HepG2 (cell line): Measurements from ENCODE around the gene FRAS1. TPM values are rescaled to one million over a fixed set of nuclear protein-coding genes. Genes with fewer than 3 reads are reported as not detected.

Experiments used
- ATAC-seq: fragments of 200-7000 bp; cut with Tn5 transposase; 3 replicates; pipeline ENCODE4 v1.9.1; 2020; ENCODE audit warnings: mild to moderate bottlenecking, moderate library complexity
- BruUV-seq: library from RNA; stranded (reverse); fragments of 400-500 nt; replicated peaks from 2 replicates; lab custom pipeline; 2021; lab: Mats Ljungman, UMichigan
- CTCF ChIA-PET: fragments of 300-600 bp; formaldehyde crosslinking; extraction: SDS; loops from one replicate; lab custom pipeline; 2021; ENCODE audit warnings: low total read pairs, inconsistent platforms, low intra/inter-chr PET ratio; lab: Yijun Ruan, JAX
- POLR2A ChIA-PET: fragments of 350-600 bp; sonication (Branson Sonifier 250); formaldehyde crosslinking; loops from one replicate; lab custom pipeline; 2020; ENCODE audit warnings: antibody characterized with exemption, inconsistent platforms; lab: Yijun Ruan, JAX
- DNase-seq: peaks from one replicate; pipeline ENCODE4 v3.0.0-alpha.2; 2015; ENCODE audit warnings: low spot score
- FAIRE-seq: peaks from 3 replicates; lab custom pipeline; 2011; peaks lifted over from hg19 to GRCh38; lab: Jason Lieb, UNC
- H2AFZ ChIP-seq: one replicate; pipeline ENCODE4 v1.6.1; 2011; ENCODE audit warnings: low read length, inconsistent platforms
- H3K27ac ChIP-seq: fragments of 300-600 bp; 3 replicates; pipeline ENCODE4 v1.8.0; 2011; ENCODE audit warnings: mixed run types, mild to moderate bottlenecking, mixed read lengths, low read length, inconsistent platforms; ENCODE audit not compliant: insufficient read depth; ENCODE audit errors: extremely low read length
- H3K27me3 ChIP-seq, 2 experiments: fragments of 200-600 bp in 1 of 2; 2 replicates in 1 of 2; 3 replicates in 1 of 2; pipeline versions ENCODE4 v1.6.0 to v1.8.0; 2011; ENCODE audit warnings: low read length in 2 of 2, mild to moderate bottlenecking in 2 of 2, moderate library complexity in 2 of 2, inconsistent platforms in 1 of 2; ENCODE audit not compliant: insufficient read depth in 2 of 2, control insufficient read depth in 1 of 2
- H3K36me3 ChIP-seq, 2 experiments: fragments of 200-600 bp in 1 of 2; replicated peaks in 1 of 2; 2 replicates in 1 of 2; 3 replicates in 1 of 2; pipeline versions ENCODE4 v1.5.1 to v1.8.0; 2011; ENCODE audit warnings: low read length in 2 of 2, inconsistent platforms in 1 of 2; ENCODE audit not compliant: insufficient read depth in 2 of 2, control insufficient read depth in 1 of 2
- H3K4me1 ChIP-seq: 2 replicates; pipeline ENCODE4 v1.5.1; 2012; ENCODE audit warnings: low read length, inconsistent platforms; ENCODE audit not compliant: insufficient read depth
- H3K4me2 ChIP-seq: 2 replicates; pipeline ENCODE4 v1.6.0; 2011; ENCODE audit warnings: low read depth, low read length, inconsistent platforms
- H3K4me3 ChIP-seq, 3 experiments: fragments of 200-600 bp in 1 of 3; sonication (generic), shearing (Covaris generic) in 1 of 3; replicated peaks in 1 of 3; 2 replicates each; pipeline ENCODE4 v1.5.1; 2011 to 2016; ENCODE audit warnings: low read length in 3 of 3, inconsistent platforms in 2 of 3, low read depth in 2 of 3, mild to moderate bottlenecking in 2 of 3, control low read depth in 1 of 3, mixed read lengths in 1 of 3; ENCODE audit not compliant: insufficient read depth in 1 of 3
- H3K79me2 ChIP-seq: one replicate; pipeline ENCODE4 v1.6.1; 2011; ENCODE audit warnings: low read length, inconsistent platforms; ENCODE audit not compliant: insufficient read depth
- H3K9ac ChIP-seq: 2 replicates; pipeline ENCODE4 v1.6.0; 2011; ENCODE audit warnings: mild to moderate bottlenecking, low read depth, low read length, inconsistent platforms; ENCODE audit not compliant: insufficient read depth
- H3K9me3 ChIP-seq: 2 replicates; pipeline ENCODE4 v1.5.1; 2012; ENCODE audit warnings: mild to moderate bottlenecking, low read length
- H4K20me1 ChIP-seq: 2 replicates; pipeline ENCODE4 v1.6.0; 2011; ENCODE audit warnings: inconsistent platforms, mild to moderate bottlenecking, low read length, moderate library complexity; ENCODE audit not compliant: insufficient read depth
- EED ChIP-seq: sonication (generic); formaldehyde crosslinking; IDR thresholded peaks from 2 replicates; pipeline ENCODE4 v1.5.0; 2020; ENCODE audit warnings: mild to moderate bottlenecking, missing genetic modification reagents
- MTA3 ChIP-seq: sonication (generic); formaldehyde crosslinking; IDR thresholded peaks from 2 replicates; pipeline ENCODE4 v1.4.0; 2020; ENCODE audit warnings: missing genetic modification reagents
- NFYB ChIP-seq: sonication (generic); formaldehyde crosslinking; IDR thresholded peaks from 2 replicates; pipeline ENCODE4 v1.4.0; 2020; ENCODE audit warnings: missing genetic modification reagents
- RAD51 ChIP-seq: fragments of 450-650 bp; IDR thresholded peaks from 2 replicates; pipeline ENCODE4 v1.6.1; 2016; ENCODE audit warnings: borderline replicate concordance
- RBM22 ChIP-seq: fragments of 200-400 bp; formaldehyde crosslinking; optimal IDR thresholded peaks from 2 replicates; pipeline ENCODE3; 2017; ENCODE audit warnings: mild to moderate bottlenecking, low read length, moderate library complexity
- ZNF260 ChIP-seq: sonication (generic); formaldehyde crosslinking; IDR thresholded peaks from 2 replicates; pipeline ENCODE4 v1.4.0; 2020; ENCODE audit warnings: missing genetic modification reagents, low read depth, mild to moderate bottlenecking, borderline replicate concordance
- ZNF562 ChIP-seq: sonication (generic); formaldehyde crosslinking; IDR thresholded peaks from 2 replicates; pipeline ENCODE4 v1.8.0; 2022; ENCODE audit warnings: missing genetic modification reagents, borderline replicate concordance
- ZNF83 ChIP-seq: sonication (generic); formaldehyde crosslinking; IDR thresholded peaks from 2 replicates; pipeline ENCODE4 v1.4.0; 2020; ENCODE audit warnings: missing genetic modification reagents, mild to moderate bottlenecking, borderline replicate concordance
- ZNF879 ChIP-seq: sonication (generic); formaldehyde crosslinking; IDR thresholded peaks from 2 replicates; pipeline ENCODE4 v1.8.1; 2023; ENCODE audit warnings: missing genetic modification reagents
- WGBS: methylation state at CpG from one replicate; pipeline ENCODE4 v1.1.6; 2017; ENCODE audit warnings: low lambda C conversion rate; 5-methylcytosine and 5-hydroxymethylcytosine counted together
- in situ Hi-C: cut with HindIII; loops from 2 replicates; pipeline ENCODE4 v1.10.0; 2017; ENCODE audit warnings: low pct_unique_long_range_greater_than_20kb; ENCODE audit not compliant: extremely low pct_ligation_motif_present
- intact Hi-C: fragments of 100-400 bp; cut with micrococcal nuclease; formaldehyde crosslinking; loops from one replicate; pipeline ENCODE4 v1.10.0; 2022; ENCODE audit not compliant: unreplicated experiment
- polyA plus RNA-seq, 8 experiments: library from polyadenylated mRNA; depleted of rRNA in 3 of 8; stranded (reverse) in 7 of 8; unstranded in 1 of 8; fragments of >200 nt; fragmentation: Illumina TruSeq in 4 of 8; extraction: Trizol in 4 of 8; gene quantifications; 2 replicates each; pipeline versions ENCODE4 v1.2.1 to v1.2.3, GENCODE V29; 2011 to 2016; ENCODE audit warnings: low read depth in 4 of 8, missing spikeins in 1 of 8, mixed read lengths in 1 of 8; ENCODE audit not compliant: insufficient read depth in 1 of 8
- total RNA-seq, 5 experiments: library from RNA; depleted of rRNA; stranded (reverse); fragments of >200 nt; fragmentation: Illumina TruSeq; extraction: Trizol; gene quantifications; 2 replicates each; pipeline ENCODE4 v1.2.3, GENCODE V29; 2016; ENCODE audit warnings: low read depth in 1 of 5
- TF ChIP-seq, protein P1 (sequence below): sonication (generic); formaldehyde crosslinking; IDR thresholded peaks from 2 replicates; pipeline ENCODE4 v1.4.0; 2020; ENCODE audit warnings: mild to moderate bottlenecking, missing genetic modification reagents
- TF ChIP-seq, protein P2 (sequence below): sonication (generic); formaldehyde crosslinking; conservative IDR thresholded peaks from 2 replicates; pipeline ENCODE4 v1.4.0; 2020; ENCODE audit warnings: mild to moderate bottlenecking, missing genetic modification reagents, moderate library complexity
- TF ChIP-seq, protein P3 (sequence below): sonication (generic); formaldehyde crosslinking; IDR thresholded peaks from 2 replicates; pipeline ENCODE4 v1.5.1; 2020; ENCODE audit warnings: mild to moderate bottlenecking, missing genetic modification reagents, moderate library complexity

Gene FRAS1
- total and polyA plus RNA-seq, 2 of the 13 experiments (the other 11 are each of a cell fraction or from before 2014, with no cell fraction given), result 22.5 to 31.6 TPM

DNA sequence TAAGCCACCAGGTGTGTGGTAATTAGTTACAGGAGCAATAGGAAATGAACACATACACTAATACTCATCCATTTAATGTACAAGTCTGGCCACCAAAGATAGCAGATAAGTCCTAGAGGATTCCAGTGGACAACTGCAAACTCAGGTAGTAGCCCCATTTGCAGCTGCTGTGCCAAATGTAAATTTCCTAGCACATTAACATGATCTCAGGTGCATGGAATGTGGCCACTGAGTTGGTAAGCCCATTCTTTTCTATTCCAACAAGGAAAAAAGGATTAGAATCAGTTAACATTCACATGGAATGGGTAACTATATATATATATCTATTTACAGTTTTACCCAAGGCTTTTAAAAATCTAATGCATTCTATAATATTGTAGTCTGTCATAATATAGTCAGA, 23.3 kb upstream of the FRAS1 start:
- H3K27me3 ChIP-seq, result peaks cover 0 to 7% of the 10 kb centered on the region in 2 experiments; a peak in 1 of 5 replicates
- in situ Hi-C loops, result no loop called here
- no peak overlapping the region for H3K4me2 ChIP-seq
- no peak for DNase-seq
- no peak overlapping the region for H3K4me3 ChIP-seq
- TF ChIP-seq EED (no peak), NFYB (CRISPR knock-in tag) (no peak), ZNF260 (no peak), ZNF83 (no peak), MTA3 (CRISPR knock-in tag) (no peak), RBM22 (no peak)
- TF ChIP-seq, protein P1, sequence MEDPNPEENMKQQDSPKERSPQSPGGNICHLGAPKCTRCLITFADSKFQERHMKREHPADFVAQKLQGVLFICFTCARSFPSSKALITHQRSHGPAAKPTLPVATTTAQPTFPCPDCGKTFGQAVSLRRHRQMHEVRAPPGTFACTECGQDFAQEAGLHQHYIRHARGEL (CRISPR knock-in tag), result no peak
- intact Hi-C loops, result no loop called here
- no peaks in the 10 kb centered on the region for H3K36me3 ChIP-seq
- no peak for FAIRE-seq
- H2AFZ ChIP-seq, result no peak overlapping the region
- H4K20me1 ChIP-seq, result no peaks in the 10 kb centered on the region
- no peaks in the 10 kb centered on the region for H3K79me2 ChIP-seq
- H3K9me3 ChIP-seq, result no peaks in the 10 kb centered on the region
- H3K4me1 ChIP-seq, result no peaks in the 10 kb centered on the region
- ChIA-PET CTCF (no interaction called here), POLR2A (no interaction called here)
- ATAC-seq, result no peak
- no TSS peak for BruUV-seq
- H3K27ac ChIP-seq, result no peak overlapping the region
- H3K9ac ChIP-seq, result no peak overlapping the region

DNA sequence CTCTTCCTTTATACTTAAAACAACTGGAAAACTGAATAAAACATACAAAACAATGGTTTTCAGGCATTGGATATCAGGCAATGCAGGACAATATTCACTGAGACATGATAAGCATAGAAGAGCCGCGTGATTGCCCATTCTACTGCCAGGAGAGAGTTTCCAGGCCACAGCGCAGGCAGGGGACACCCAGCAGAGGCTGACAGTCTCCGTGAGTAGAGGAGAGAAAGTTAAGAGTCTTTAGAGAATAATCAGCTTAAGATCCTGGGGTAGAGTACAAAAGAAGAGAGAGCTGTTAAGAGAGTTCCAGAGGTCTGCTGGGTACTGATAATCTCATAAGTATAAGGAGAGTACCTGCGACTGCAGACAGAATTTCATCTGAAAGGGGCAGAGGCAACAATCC, 18.4 kb upstream of the FRAS1 start:
- Histone ChIP-seq H3K4me2 (0 out of 2 replicates have a peak overlapping the region, but pooled peaks have one; percentile 11), H4K20me1 (no peaks in the 10 kb centered on the region), H3K9me3 (no peaks in the 10 kb centered on the region), H3K27ac (no peak overlapping the region), H2AFZ (no peak overlapping the region), H3K36me3 (no peaks in the 10 kb centered on the region), H3K27me3 (peaks cover 2 to 14% of the 10 kb centered on the region in 2 experiments; a peak in 2 of 5 replicates), H3K9ac (no peak overlapping the region), H3K4me3 (no peak overlapping the region), H3K79me2 (no peaks in the 10 kb centered on the region), H3K4me1 (no peaks in the 10 kb centered on the region)
- ATAC-seq, result peak; percentile 57; the same call in 2 of the 3 replicates
- intact Hi-C loops (no loop called here), in situ Hi-C loops (no loop called here)
- ChIA-PET CTCF (no interaction called here), POLR2A (no interaction called here)
- no peak for FAIRE-seq
- BruUV-seq, result no TSS peak
- 16% methylated on average over 5 of the region's 5 CpGs for WGBS
- no peak for DNase-seq
- TF ChIP-seq ZNF562 (CRISPR knock-in tag) (no peak), ZNF879 (CRISPR knock-in tag) (no peak), RAD51 (no peak)
- TF ChIP-seq, protein P2, sequence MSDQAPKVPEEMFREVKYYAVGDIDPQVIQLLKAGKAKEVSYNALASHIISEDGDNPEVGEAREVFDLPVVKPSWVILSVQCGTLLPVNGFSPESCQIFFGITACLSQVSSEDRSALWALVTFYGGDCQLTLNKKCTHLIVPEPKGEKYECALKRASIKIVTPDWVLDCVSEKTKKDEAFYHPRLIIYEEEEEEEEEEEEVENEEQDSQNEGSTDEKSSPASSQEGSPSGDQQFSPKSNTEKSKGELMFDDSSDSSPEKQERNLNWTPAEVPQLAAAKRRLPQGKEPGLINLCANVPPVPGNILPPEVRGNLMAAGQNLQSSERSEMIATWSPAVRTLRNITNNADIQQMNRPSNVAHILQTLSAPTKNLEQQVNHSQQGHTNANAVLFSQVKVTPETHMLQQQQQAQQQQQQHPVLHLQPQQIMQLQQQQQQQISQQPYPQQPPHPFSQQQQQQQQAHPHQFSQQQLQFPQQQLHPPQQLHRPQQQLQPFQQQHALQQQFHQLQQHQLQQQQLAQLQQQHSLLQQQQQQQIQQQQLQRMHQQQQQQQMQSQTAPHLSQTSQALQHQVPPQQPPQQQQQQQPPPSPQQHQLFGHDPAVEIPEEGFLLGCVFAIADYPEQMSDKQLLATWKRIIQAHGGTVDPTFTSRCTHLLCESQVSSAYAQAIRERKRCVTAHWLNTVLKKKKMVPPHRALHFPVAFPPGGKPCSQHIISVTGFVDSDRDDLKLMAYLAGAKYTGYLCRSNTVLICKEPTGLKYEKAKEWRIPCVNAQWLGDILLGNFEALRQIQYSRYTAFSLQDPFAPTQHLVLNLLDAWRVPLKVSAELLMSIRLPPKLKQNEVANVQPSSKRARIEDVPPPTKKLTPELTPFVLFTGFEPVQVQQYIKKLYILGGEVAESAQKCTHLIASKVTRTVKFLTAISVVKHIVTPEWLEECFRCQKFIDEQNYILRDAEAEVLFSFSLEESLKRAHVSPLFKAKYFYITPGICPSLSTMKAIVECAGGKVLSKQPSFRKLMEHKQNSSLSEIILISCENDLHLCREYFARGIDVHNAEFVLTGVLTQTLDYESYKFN (CRISPR knock-in tag), result no peak
- TF ChIP-seq, protein P3, sequence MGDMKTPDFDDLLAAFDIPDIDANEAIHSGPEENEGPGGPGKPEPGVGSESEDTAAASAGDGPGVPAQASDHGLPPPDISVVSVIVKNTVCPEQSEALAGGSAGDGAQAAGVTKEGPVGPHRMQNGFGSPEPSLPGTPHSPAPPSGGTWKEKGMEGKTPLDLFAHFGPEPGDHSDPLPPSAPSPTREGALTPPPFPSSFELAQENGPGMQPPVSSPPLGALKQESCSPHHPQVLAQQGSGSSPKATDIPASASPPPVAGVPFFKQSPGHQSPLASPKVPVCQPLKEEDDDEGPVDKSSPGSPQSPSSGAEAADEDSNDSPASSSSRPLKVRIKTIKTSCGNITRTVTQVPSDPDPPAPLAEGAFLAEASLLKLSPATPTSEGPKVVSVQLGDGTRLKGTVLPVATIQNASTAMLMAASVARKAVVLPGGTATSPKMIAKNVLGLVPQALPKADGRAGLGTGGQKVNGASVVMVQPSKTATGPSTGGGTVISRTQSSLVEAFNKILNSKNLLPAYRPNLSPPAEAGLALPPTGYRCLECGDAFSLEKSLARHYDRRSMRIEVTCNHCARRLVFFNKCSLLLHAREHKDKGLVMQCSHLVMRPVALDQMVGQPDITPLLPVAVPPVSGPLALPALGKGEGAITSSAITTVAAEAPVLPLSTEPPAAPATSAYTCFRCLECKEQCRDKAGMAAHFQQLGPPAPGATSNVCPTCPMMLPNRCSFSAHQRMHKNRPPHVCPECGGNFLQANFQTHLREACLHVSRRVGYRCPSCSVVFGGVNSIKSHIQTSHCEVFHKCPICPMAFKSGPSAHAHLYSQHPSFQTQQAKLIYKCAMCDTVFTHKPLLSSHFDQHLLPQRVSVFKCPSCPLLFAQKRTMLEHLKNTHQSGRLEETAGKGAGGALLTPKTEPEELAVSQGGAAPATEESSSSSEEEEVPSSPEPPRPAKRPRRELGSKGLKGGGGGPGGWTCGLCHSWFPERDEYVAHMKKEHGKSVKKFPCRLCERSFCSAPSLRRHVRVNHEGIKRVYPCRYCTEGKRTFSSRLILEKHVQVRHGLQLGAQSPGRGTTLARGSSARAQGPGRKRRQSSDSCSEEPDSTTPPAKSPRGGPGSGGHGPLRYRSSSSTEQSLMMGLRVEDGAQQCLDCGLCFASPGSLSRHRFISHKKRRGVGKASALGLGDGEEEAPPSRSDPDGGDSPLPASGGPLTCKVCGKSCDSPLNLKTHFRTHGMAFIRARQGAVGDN, result no peak
